NCI-H446 treated with DMSO at 0.1 percent for 48 hours (cell line): ENCODE data around the gene KMT2C.

Source experiments
- DNase-seq: peaks from one replicate; lab custom pipeline; 2025; lab: John Stamatoyannopoulos, UW

KMT2C gene

GRCh38 chr7:152200395-152200794, 235.4 kb downstream of the KMT2C start:
- no peak for DNase-seq

DNA sequence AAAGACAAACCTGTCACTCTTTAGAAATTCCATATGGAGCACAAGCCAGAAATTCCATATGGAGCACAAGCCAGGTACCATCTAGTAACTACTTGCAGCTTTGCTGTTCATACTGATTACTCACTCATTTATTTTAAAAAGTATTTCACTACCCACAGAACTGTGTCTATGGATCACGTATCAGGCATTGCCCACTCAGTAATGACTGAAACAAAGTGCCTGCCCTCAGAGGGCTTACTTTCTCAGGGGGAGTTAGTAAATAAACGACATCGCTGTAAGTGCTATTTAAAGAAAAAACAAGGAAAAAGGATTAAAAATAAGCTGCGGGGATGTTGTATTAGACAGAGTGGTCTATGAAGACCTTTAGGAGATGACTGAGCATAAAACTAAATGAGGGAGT, 239.4 kb downstream of the KMT2C start:
- no peak for DNase-seq

GRCh38 chr7:152193880-152194279, 241.9 kb downstream of the KMT2C start:
- no peak for DNase-seq

DNA sequence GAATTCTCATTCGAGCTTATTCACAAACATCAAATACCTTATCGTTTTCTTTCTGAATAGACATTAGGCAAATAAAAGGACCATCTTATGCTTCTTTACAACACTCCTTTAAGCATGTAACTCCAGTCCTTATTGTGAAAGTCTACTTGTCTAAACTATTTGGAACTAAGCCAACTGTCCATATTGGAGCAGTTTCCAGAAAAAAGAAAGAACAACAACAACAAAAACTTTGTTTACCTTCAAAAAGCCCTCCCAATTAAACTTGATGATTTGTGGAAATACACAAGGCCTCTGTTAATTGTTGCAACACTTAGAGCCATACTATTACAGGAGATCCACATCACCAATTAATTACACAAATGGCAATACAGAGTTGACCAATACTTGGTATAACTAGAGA, 246.7 kb downstream of the KMT2C start:
- no peak for DNase-seq

DNA sequence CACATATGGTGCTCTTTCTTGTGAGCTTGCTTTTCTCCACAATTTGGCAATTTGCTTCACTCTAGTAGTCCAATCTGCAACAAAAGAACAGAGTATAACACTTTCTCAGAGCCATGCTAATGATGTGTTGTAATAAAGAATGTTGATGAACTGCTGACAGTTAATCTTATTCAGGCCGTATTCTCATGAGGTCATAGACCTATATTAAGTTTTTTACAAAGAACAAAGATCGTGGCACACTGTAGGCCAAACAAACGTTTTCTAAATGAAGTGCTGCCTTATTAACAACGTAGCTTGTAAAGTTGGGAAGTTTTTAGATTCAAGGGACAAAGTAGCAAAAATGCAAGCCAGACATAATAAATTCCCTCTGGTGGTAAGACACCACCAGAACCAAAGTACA, 250.2 kb downstream of the KMT2C start:
- DNase-seq, result no peak

- no peak for DNase-seq
Observed at GRCh38 chr7:152180587-152180986, 255.2 kb downstream of the KMT2C start.

DNA sequence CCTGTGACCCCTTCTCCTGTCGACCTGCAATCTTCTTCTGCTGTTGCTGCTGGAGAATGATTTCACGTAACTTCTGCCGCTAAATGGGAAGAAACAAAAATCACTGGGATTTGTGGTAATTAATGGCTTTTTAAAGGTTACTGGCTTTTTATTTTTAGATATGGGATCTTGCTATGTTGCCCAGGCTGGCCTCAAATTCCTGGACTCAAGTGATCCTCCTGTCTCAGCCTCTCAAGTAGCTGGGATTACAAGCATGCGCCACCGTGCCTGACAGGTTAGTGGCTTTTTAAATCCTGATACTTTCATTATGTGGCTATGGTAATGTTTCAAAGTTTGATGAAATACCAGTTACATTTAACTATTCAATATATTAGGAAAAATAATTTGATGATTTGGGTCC, 255.8 kb downstream of the KMT2C start:
- DNase-seq, result no peak

- DNase-seq, result no peak
Observed at GRCh38 chr7:152178405-152179058, 257.3 kb downstream of the KMT2C start.

DNA sequence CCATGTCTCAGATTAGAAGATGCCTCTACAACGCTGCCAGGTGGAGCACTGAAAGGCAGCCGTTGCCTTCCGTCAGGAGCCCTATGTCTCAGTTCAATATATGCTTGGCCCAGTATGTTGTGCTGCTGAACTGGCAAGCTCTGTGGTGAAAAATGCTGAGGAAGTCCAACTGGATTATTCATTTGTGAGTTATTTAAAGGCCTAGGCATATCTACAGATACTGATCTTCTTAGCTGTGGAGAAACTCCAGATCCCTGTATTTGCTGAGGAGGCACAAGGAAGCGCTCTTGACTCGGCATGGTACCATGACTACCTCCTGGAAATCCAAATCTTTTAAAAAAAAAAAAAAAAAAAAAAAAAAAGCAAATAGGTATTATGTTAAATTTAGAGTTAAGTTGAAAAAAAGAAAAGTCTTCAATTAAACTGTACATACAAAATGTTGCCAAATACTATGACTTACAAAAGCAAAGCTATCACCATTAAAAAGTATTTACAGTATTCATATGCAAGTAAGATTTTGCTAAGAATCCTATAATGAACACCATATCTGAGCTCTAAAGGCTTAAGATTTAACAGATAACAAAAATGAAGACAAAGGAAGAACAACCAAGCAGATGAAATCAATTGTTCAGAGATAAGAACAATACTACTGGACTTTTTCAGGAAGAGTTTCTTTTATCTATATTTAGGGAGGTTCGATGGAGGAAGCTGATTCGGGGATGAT, 258.0 kb downstream of the KMT2C start:
- no peak for DNase-seq

DNA sequence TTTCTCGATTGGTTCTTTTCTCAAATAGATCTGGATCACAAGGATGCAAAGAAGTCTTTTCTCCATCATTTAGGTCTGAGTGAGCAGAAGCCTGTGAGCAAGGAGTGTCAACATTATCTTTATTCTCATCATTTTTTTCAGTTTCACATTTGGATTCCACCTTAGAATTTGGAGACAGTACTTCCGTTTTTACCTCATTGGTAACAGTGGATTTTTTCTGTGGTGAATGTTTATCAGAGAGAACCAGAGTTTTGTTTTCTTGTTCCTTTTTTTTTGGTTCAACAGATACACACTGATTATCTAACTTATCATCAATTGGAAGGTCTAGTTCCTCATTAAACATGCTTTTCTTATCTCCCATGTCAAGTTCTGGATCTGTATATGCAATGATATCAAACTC, 259.0 kb downstream of the KMT2C start:
- DNase-seq, result no peak

GRCh38 chr7:152173372-152174070, 262.3 kb downstream of the KMT2C start:
- no peak for DNase-seq

- DNase-seq, result no peak
Observed at GRCh38 chr7:152162287-152162686, 273.5 kb downstream of the KMT2C start.

DNA sequence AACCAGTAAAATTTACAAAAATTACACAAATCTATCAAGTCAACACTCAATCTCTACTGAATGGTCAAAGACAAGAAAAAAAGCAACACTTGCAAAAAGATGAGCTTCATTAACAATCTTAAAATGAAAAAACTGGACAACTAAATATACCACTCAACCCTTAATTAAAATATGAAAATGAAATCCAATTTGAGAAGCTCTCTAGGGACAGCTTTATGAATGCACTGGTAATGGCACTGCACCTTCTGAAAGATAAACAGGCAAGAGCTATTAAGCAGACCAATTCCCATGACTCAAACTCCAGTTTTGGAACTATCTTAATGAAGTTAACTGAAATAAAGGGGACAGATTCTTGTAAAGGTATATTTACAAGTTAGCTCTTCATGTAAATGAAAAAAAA, 274.6 kb downstream of the KMT2C start:
- DNase-seq, result no peak

DNA sequence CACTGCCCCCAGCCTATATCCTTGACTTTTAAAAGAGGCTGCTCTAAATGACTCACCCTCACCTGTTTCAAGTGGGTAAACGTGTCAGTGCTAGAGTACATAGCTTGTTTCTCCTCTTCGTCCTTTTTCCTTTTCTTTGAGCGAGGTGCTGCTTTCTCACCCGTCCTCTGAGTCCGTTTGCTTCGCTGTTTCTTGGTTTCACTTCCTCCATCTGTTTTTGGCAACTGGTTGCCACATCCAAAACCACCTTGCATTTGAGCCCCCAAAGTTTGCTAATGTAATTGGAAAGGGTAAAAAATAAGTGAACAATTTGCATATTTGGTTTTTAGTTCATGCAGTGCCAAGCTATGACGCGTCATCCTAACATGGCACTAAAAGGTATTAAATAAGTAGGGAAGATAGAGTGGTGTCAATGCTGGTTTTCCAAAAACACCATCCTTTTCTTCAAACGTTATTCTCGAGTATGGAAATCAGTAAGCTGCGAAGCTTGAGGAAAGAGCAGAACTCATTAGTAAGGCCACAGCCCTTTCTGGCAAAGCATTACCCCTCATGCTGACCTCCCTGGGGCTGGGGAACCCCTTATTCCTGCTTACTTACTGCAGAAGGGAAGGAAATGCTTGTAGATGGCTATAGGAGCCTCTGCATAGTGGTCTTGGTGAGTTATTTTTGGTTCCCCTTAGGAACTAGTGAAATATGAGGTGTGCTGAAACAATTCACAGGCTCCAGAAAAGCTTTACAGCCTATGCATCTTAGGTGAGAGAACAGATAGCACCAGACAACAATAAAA, 276.8 kb downstream of the KMT2C start:
- DNase-seq, result no peak

DNA sequence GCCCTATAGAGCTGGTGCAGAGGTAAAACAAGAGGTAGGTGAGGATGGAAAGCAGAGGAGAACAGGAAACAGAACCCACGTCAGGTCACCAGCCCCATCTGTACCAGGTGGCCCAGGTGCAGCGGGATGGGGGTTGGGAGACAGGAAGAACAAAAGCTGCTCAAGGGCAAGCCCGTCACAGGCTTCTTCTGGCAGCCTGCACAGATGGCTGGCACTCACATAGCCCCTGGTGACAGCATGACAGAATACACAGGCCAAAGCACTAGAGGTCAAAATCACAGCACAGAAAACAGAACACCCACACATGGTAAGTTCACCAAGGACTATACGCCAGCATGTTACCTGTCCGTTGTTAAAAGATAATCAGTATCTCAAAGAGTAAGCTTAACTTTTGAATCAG, 283.5 kb downstream of the KMT2C start:
- no peak for DNase-seq

- DNase-seq, result no peak
Observed at GRCh38 chr7:152149363-152149762, 286.4 kb downstream of the KMT2C start.

DNA sequence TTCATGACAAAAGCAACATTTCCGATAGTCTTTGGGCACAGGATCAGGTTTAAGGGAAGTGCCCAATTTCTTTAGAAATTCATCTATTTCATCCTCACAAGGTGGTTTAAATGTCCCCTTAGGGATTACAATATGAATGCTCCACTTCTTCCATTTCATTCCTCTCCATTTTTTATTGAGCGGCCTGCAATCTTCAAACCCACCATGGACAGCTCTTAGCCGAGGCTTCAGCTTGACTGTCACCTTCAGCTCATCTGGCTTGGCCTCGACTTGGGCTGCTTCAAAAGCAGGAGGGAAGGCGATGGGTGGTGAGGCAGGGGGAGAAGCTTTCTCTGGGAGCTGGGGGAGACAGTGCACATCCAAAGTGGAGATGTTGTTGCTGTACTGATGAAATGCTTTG, 287.1 kb downstream of the KMT2C start:
- DNase-seq, result no peak

- DNase-seq, result no peak
Observed at GRCh38 chr7:152145853-152146466, 289.8 kb downstream of the KMT2C start.

- DNase-seq, result no peak
Observed at GRCh38 chr7:152144557-152145245, 291.1 kb downstream of the KMT2C start.

GRCh38 chr7:152142976-152143595, 292.7 kb downstream of the KMT2C start:
- DNase-seq, result no peak

DNA sequence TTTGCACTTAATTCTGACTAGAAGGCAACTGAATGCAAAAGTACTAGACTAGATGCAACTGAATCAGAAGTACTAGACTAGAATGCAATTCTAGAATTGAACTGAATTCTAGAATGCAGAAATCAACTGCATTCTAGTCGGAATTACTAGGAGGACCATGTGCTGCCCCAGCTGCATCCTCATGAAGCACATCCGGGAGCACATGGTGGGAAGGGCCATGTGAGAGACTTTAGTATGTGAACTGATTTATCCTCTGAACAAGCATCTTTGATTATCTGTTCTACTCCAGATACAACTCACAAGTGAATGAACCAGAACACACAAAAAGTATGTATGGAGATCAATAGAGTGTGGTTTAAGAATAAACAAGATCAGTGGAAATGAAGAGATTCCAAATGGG, 295.2 kb downstream of the KMT2C start:
- no peak for DNase-seq
